Spleen (tissue), 7 donors: ENCODE results near the gene RNF128.

Source experiments
- CTCF ChIP-seq, 11 experiments: fragments of 200-600 bp in 7 of 11; fragments of 450-650 bp in 4 of 11; sonication (generic) in 4 of 11; IDR thresholded peaks in 8 of 11; conservative IDR thresholded peaks in 3 of 11; 1 replicate in 7 of 11; 2 replicates in 4 of 11; pipeline versions ENCODE4 v1.4.0 to v1.8.0; 2016 to 2021; ENCODE audit warnings: antibody characterized with exemption in 11 of 11, inconsistent platforms in 4 of 11, mild to moderate bottlenecking in 1 of 11
- POLR2A ChIP-seq, 3 donors: fragments of 450-650 bp; IDR thresholded peaks; one replicate each; pipeline ENCODE4 v1.5.1; 2017; ENCODE audit warnings: antibody characterized with exemption in 3 of 3, mild to moderate bottlenecking in 1 of 3
- donor health status: DM: no; HTN: no; CAD: no; lungs with moderate emphysema.
- donor health status: DM: no; HTN: no; CAD: no.
- donor health status: DM: no; HTN: no; CAD: no.

- TF ChIP-seq CTCF (IDR thresholded peaks at IDR 0.05 in 8 of 11, conservative IDR thresholded peaks at IDR 0.05 in 3 of 11) (no peak), POLR2A (IDR thresholded peaks at IDR 0.05) (no peak)
Measured at GRCh38 chrX:106725931-106726330, 570 bp upstream of the RNF128 start.
